Uterus (tissue), 4 donors: ENCODE results near the gene TTC38. TPM values are rescaled to one million over a fixed set of nuclear protein-coding genes. Genes with fewer than 3 reads are reported as not detected.

ENCODE experiments used
- DNase-seq, 2 donors: peaks; one replicate each; pipeline ENCODE4 v3.0.0-alpha.2; 2019 to 2020
- H3K27ac ChIP-seq, 2 donors: fragments of 200-600 bp; sonication (generic); 1 replicate in 1 of 2; 2 replicates in 1 of 2; pipeline ENCODE4 v1.5.1; 2016 to 2018
- H3K27me3 ChIP-seq, 2 donors: fragments of 200-600 bp; sonication (generic); one replicate each; pipeline ENCODE4 v1.5.1; 2018 to 2019; ENCODE audit warnings: control low read depth in 1 of 2
- H3K36me3 ChIP-seq, 2 donors: fragments of 200-600 bp; sonication (generic); one replicate each; pipeline ENCODE4 v1.5.1; 2019; ENCODE audit warnings: control low read depth in 1 of 2
- H3K4me1 ChIP-seq, 2 donors: fragments of 200-600 bp; sonication (generic); one replicate each; pipeline ENCODE4 v1.5.1; 2018 to 2019; ENCODE audit warnings: control low read depth in 1 of 2
- H3K4me3 ChIP-seq, 2 donors: fragments of 200-600 bp; sonication (generic); 1 replicate in 1 of 2; 2 replicates in 1 of 2; pipeline ENCODE4 v1.5.1; 2018 to 2019; ENCODE audit warnings: mild to moderate bottlenecking in 1 of 2
- H3K9me3 ChIP-seq, 2 donors: fragments of 200-600 bp; sonication (generic); one replicate each; pipeline ENCODE4 v1.5.1; 2019; ENCODE audit warnings: control low read depth in 1 of 2
- POLR2A ChIP-seq, 2 donors: fragments of 450-650 bp; IDR thresholded peaks; one replicate each; pipeline ENCODE4 v1.6.1; 2016; ENCODE audit warnings: antibody characterized with exemption in 2 of 2, mild to moderate bottlenecking in 1 of 2, moderate library complexity in 1 of 2
- intact Hi-C: fragments of 100-400 bp; cut with DNase I; formaldehyde crosslinking; loops from one replicate; pipeline ENCODE4 v1.15.1; 2023; ENCODE audit warnings: low total_unique reads
- total RNA-seq, 4 donors: library from RNA; depleted of rRNA in 3 of 4; stranded (reverse); fragments of >200 nt in 3 of 4; gene quantifications; one replicate each; pipeline versions ENCODE4 v1.1.0 to v1.2.4, GENCODE V29; 2014 to 2023
- TF ChIP-seq, protein P1 (sequence below), 4 experiments: fragments of 200-600 bp in 2 of 4; fragments of 450-650 bp in 2 of 4; sonication (generic) in 2 of 4; IDR thresholded peaks; one replicate each; pipeline ENCODE4 v1.5.1; 2016 to 2019; ENCODE audit warnings: antibody characterized with exemption in 4 of 4, mild to moderate bottlenecking in 2 of 4, moderate library complexity in 1 of 4
- donor health status: DM: yes; HTN: yes; CAD: no.

Gene TTC38
- total RNA-seq, 4 donors from 2014 or later = 7.7 to 50.0 (median 45.0) TPM

DNA sequence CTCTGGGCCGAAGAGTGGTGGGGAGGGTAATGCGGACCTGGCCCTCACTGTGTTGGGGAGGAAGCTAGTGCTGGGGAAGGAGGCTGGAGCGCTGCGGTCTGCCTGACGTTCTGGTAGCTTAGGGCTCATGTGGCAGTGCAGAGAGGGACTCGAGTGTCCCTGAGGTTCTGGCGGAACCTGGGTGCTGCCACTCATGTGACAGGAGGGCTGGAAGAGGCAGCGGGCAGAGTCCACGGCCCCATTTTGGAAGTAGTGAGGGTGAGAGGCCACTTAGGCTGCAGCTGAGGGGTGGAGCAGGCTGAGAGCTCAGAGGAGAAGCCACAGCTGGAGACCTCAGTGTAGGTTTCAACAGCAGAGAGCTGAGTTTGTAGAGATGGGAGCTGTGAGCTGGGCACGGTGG, 51.5 kb downstream of the TTC38 start:
- H3K4me3 ChIP-seq = no peak overlapping the region
- H3K27ac ChIP-seq = no peak overlapping the region
- H3K36me3 ChIP-seq = no peaks in the 10 kb centered on the region
- DNase-seq = no peak
- H3K27me3 ChIP-seq = no peaks in the 10 kb centered on the region
- no peaks in the 10 kb centered on the region for H3K4me1 ChIP-seq
- H3K9me3 ChIP-seq = no peaks in the 10 kb centered on the region
- no peak for TF ChIP-seq POLR2A (IDR thresholded peaks at IDR 0.05)
- intact Hi-C loops = no loop called here

DNA sequence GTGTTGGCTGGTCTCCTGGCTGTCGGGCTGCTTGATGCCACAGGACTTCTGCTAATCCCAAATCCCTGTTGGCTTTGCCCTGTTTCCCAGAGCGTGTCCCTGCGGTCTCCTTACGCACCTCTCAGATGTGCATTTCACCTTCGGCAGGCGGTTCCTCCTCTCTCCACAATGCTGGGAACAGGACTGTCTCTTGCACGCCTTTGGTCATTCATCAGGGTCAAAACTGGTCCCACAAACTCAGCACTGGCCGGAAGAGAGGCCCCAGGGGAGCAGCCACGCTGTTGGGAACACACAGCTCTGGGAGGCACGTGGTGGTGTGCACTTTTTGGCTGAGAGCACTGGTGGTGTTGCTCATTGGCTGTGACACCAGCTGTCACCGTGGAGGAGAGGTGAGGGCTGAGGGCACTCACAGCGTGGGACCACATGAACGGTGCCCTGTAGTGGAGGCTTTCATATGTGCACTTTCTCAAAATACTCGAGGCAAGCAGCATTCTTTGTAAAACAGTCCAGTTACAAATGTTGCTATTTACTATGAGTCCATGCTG, 52.4 kb downstream of the TTC38 start:
- Histone ChIP-seq H3K27me3 (no peaks in the 10 kb centered on the region), H3K27ac (no peak overlapping the region), H3K4me3 (no peak overlapping the region), H3K4me1 (no peaks in the 10 kb centered on the region), H3K9me3 (no peaks in the 10 kb centered on the region), H3K36me3 (no peaks in the 10 kb centered on the region)
- DNase-seq = no peak
- intact Hi-C loops = loop anchor here (10.0 kb wide), 1 partner anchor 325 kb away; no protein-coding TSS in a partner anchor
- TF ChIP-seq, protein P1, sequence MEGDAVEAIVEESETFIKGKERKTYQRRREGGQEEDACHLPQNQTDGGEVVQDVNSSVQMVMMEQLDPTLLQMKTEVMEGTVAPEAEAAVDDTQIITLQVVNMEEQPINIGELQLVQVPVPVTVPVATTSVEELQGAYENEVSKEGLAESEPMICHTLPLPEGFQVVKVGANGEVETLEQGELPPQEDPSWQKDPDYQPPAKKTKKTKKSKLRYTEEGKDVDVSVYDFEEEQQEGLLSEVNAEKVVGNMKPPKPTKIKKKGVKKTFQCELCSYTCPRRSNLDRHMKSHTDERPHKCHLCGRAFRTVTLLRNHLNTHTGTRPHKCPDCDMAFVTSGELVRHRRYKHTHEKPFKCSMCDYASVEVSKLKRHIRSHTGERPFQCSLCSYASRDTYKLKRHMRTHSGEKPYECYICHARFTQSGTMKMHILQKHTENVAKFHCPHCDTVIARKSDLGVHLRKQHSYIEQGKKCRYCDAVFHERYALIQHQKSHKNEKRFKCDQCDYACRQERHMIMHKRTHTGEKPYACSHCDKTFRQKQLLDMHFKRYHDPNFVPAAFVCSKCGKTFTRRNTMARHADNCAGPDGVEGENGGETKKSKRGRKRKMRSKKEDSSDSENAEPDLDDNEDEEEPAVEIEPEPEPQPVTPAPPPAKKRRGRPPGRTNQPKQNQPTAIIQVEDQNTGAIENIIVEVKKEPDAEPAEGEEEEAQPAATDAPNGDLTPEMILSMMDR (IDR thresholded peaks at IDR 0.05) = no peak
- no peak for TF ChIP-seq POLR2A (IDR thresholded peaks at IDR 0.05)

DNA sequence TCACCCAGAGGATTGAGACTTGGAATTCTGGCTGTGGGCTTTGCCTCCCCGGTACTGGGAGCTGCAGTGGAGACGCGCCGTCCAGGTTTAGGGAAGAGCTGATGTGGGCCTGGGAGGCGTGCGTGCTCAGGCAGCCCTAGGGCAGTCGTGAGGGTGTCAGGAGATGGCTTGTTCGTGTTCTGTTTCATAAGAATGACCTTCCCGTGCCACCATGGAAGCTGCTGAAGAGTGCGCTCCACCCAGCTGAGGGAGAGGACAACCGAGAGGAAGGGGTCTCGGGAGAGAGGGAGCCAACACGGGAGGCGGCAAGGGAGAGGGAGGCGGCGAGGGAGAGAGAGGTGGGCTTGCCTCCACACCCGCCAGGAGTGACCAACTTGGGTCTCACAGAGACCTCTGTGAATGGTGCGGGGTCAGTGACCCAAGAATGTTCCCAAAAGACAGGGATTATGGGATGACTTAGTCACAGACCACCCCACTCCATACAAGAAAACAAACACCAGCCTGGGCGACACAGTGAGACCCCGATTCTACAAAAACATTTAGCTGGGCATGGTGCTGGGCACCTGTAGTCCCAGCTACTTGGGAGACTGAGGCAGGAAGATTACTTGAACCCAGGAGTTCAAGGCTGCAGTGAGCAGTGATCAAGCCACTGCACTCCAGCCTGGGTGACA, 53.0 kb downstream of the TTC38 start:
- H3K27ac ChIP-seq = no peak overlapping the region
- H3K4me3 ChIP-seq = no peak overlapping the region
- DNase-seq = no peak
- H3K27me3 ChIP-seq = no peaks in the 10 kb centered on the region
- no peak for TF ChIP-seq POLR2A (IDR thresholded peaks at IDR 0.05)
- no peaks in the 10 kb centered on the region for H3K9me3 ChIP-seq
- H3K36me3 ChIP-seq = no peaks in the 10 kb centered on the region
- intact Hi-C loops = loop anchor here (10.0 kb wide), 1 partner anchor 326 kb away; no protein-coding TSS in a partner anchor
- no peaks in the 10 kb centered on the region for H3K4me1 ChIP-seq

DNA sequence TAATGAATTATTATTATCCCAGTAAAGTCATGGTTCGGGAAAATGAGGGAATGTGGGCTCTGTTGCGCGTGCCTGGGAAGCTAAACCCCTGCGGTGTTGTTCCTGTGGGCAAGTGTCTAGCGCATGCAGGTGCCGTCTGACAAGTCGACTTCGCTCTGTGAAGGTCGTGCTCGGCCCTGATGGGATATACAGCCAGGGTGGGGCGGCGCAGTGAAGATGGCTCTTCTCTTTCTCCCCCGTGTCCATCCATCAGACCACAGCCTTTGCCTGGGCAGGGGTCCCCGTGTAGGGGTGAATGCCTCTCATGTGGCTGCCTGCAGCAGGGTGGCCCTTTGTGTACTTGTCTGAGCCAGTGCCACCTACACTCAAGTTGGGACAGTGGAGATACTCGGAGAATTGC, 54.9 kb downstream of the TTC38 start:
- intact Hi-C loops = loop anchor here (10.0 kb wide), 1 partner anchor 328 kb away; no protein-coding TSS in a partner anchor
- Histone ChIP-seq H3K4me3 (no peak overlapping the region), H3K9me3 (no peaks in the 10 kb centered on the region), H3K4me1 (no peaks in the 10 kb centered on the region), H3K36me3 (no peaks in the 10 kb centered on the region), H3K27ac (no peak overlapping the region), H3K27me3 (no peaks in the 10 kb centered on the region)
- TF ChIP-seq, protein P1 (IDR thresholded peaks at IDR 0.05) = no peak
- DNase-seq = no peak

DNA sequence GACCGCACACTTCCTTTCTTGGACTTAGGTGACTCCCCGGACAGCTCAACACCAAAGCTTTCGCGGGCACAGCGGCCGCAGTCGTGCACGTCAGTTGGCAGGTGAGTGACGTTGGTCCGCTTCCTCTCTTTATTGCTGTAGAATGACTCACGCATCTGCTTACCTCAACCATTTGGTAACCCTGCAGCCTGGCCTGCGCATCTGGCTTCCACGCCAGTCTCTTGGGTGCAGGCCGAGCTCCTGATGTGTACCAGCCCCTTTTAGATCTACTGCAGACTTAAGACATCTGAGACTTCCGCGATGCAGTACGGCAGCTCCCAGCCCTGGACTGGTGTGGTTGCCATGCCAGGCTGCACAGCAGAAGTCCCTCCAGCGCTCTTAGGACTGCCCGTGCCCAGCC, 55.4 kb downstream of the TTC38 start:
- intact Hi-C loops = loop anchor here (10.0 kb wide), 1 partner anchor 328 kb away; no protein-coding TSS in a partner anchor
- DNase-seq = no peak
- Histone ChIP-seq H3K4me1 (no peaks in the 10 kb centered on the region), H3K4me3 (no peak overlapping the region), H3K9me3 (no peaks in the 10 kb centered on the region), H3K36me3 (no peaks in the 10 kb centered on the region), H3K27ac (no peak overlapping the region), H3K27me3 (no peaks in the 10 kb centered on the region)
- TF ChIP-seq POLR2A (IDR thresholded peaks at IDR 0.05) = no peak
- TF ChIP-seq, protein P1 (IDR thresholded peaks at IDR 0.05) = no peak

DNA sequence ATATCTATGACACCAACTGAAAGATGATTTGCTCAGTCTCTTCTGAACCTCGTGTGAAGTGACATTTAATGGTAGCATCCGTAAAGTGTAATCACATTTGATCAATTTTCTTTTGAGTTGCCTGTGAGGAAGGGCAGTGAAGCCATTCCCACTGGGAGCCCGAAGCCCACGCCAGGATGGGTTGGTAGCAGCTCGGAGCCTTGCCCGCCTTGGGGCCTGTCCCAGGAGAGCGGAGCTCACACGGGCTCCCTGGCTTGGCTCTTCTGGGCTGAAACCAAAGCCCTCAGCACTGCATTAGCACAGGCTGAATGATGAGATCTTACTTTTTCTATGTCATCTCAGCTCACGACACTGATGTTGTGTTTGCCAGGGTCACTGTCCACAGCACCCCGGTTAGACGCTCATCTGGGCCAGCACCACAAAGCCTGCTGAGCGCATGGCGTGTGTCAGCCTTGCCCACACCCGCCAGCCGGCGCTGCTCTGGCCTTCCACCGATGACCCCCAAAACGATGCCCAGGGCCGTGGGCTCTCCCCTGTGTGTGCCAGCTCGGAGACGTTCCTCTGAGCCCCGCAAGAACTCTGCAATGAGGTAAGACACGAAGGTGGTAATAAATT, 58.4 kb downstream of the TTC38 start:
- DNase-seq = no peak
- intact Hi-C loops = loop anchor here (10.0 kb wide), 1 partner anchor 331 kb away; no protein-coding TSS in a partner anchor
- TF ChIP-seq, protein P1 (IDR thresholded peaks at IDR 0.05) = no peak
- TF ChIP-seq POLR2A (IDR thresholded peaks at IDR 0.05) = no peak

More for the DNA sequence above, 58.4 kb downstream of the TTC38 start:
- Histone ChIP-seq H3K27me3 (no peaks in the 10 kb centered on the region), H3K4me3 (no peak overlapping the region), H3K4me1 (no peaks in the 10 kb centered on the region), H3K36me3 (no peaks in the 10 kb centered on the region), H3K9me3 (no peaks in the 10 kb centered on the region), H3K27ac (no peak overlapping the region)
